Immature natural killer cell (primary cell): ENCODE measurements around the gene CEP70. TPM values are rescaled to one million over a fixed set of nuclear protein-coding genes. Genes with fewer than 3 reads are reported as not detected.
"Not testable (repeated sequence)": the region's sequence is repeated elsewhere in the genome, so short reads cannot be mapped to it uniquely, and the experiment has no call there.

Experiments
- DNase-seq, 3 donors: peaks; one replicate each; pipeline ENCODE4 v3.0.0; 2022; ENCODE audit warnings: mixed read lengths in 1 of 3
- H3K27ac Mint-ChIP-seq, 6 donors: one replicate each; pipeline ENCODE4 v1.8.0; 2020; ENCODE audit warnings: mixed read lengths in 6 of 6, mild to moderate bottlenecking in 5 of 6, inconsistent platforms in 4 of 6, moderate library complexity in 3 of 6
- H3K27me3 Mint-ChIP-seq, 3 donors: one replicate each; pipeline ENCODE4 v1.8.0; 2020 to 2021; ENCODE audit warnings: low read depth in 3 of 3, mild to moderate bottlenecking in 3 of 3, mixed read lengths in 3 of 3, moderate library complexity in 3 of 3, inconsistent platforms in 1 of 3
- H3K36me3 Mint-ChIP-seq, 3 donors: one replicate each; pipeline ENCODE4 v1.8.0; 2020; ENCODE audit warnings: mixed read lengths in 3 of 3, inconsistent platforms in 2 of 3, mild to moderate bottlenecking in 2 of 3
- H3K4me1 Mint-ChIP-seq, 2 donors: one replicate each; pipeline ENCODE4 v1.8.0; 2020; ENCODE audit warnings: inconsistent platforms in 2 of 2, mild to moderate bottlenecking in 2 of 2, mixed read lengths in 2 of 2, moderate library complexity in 1 of 2
- H3K4me3 Mint-ChIP-seq, 5 donors: one replicate each; pipeline ENCODE4 v1.8.0; 2020; ENCODE audit warnings: mild to moderate bottlenecking in 5 of 5, mixed read lengths in 5 of 5, inconsistent platforms in 3 of 5, moderate library complexity in 3 of 5
- H3K9me3 Mint-ChIP-seq, 6 donors: one replicate each; pipeline ENCODE4 v1.8.0; 2020; ENCODE audit warnings: mild to moderate bottlenecking in 6 of 6, mixed read lengths in 6 of 6, inconsistent platforms in 4 of 6, moderate library complexity in 3 of 6
- polyA plus RNA-seq, 3 donors: library from polyadenylated mRNA; unstranded; fragments of 300-500 nt; fragmentation: Illumina TruSeq; gene quantifications; one replicate each; pipeline ENCODE4 v1.2.3, GENCODE V29; 2021

CEP70 gene
- polyA plus RNA-seq, 3 donors from 2014 or later = 2.5 to 8.6 (median 7.5) TPM

- peaks cover 0 to 13% (median 0%) of the 10 kb centered on the region in 3 donors for H3K36me3 Mint-ChIP-seq
- H3K4me3 Mint-ChIP-seq, DNase-seq, H3K4me1 Mint-ChIP-seq, H3K27me3 Mint-ChIP-seq, H3K27ac Mint-ChIP-seq, H3K9me3 Mint-ChIP-seq: not testable (repeated sequence)
Measured at GRCh38 chr3:138601661-138602060, 7.6 kb upstream of the CEP70 start.

- Mint-ChIP-seq H3K27me3 (peaks cover 0 to 2% (median 0%) of the 10 kb centered on the region in 3 donors), H3K36me3 (peaks cover 0 to 13% (median 0%) of the 10 kb centered on the region in 3 donors), H3K9me3 (no peaks in the 10 kb centered on the region), H3K4me1 (no peaks in the 10 kb centered on the region), H3K4me3 (no peak overlapping the region), H3K27ac (no peak overlapping the region)
- DNase-seq = no peak
Measured at GRCh38 chr3:138600100-138600745, 6.2 kb upstream of the CEP70 start.

- Mint-ChIP-seq H3K4me3 (no peak overlapping the region), H3K27me3 (peaks cover 5 to 7% (median 5%) of the 10 kb centered on the region in 3 donors)
Measured at GRCh38 chr3:138598534-138598933, 4.5 kb upstream of the CEP70 start.

GRCh38 chr3:138597186-138597976, 3.3 kb upstream of the CEP70 start:
- not testable (repeated sequence) for H3K4me3 Mint-ChIP-seq, DNase-seq, H3K36me3 Mint-ChIP-seq, H3K9me3 Mint-ChIP-seq, H3K27me3 Mint-ChIP-seq, H3K27ac Mint-ChIP-seq
- peaks cover 13 to 14% of the 10 kb centered on the region in 2 donors for H3K4me1 Mint-ChIP-seq

More at GRCh38 chr3:138598534-138598933, 4.5 kb upstream of the CEP70 start:
- Mint-ChIP-seq H3K4me1 (peaks cover 9 to 10% of the 10 kb centered on the region in 2 donors), H3K9me3 (no peaks in the 10 kb centered on the region), H3K36me3 (peaks cover 0 to 6% (median 0%) of the 10 kb centered on the region in 3 donors), H3K27ac (no peak overlapping the region)
- no peak for DNase-seq

GRCh38 chr3:138594935-138595610, 1.0 kb upstream of the CEP70 start:
- Mint-ChIP-seq H3K4me3 (peak overlapping the region; percentile 90 to 98 (median 92)), H3K4me1 (peaks cover 13 to 14% of the 10 kb centered on the region in 2 donors), H3K9me3 (no peaks in the 10 kb centered on the region), H3K27me3 (peaks cover 5% of the 10 kb centered on the region in 3 donors), H3K27ac (peak overlapping the region; percentile 83 to 91 (median 90)), H3K36me3 (no peaks in the 10 kb centered on the region)
- DNase-seq = no peak

GRCh38 chr3:138593488-138594149, 441 bp downstream of the CEP70 start:
- Mint-ChIP-seq H3K4me3 (peak overlapping the region; percentile 90 to 98 (median 92)), H3K27ac (peak overlapping the region; percentile 66 to 91 (median 85)), H3K9me3 (no peaks in the 10 kb centered on the region), H3K4me1 (peaks cover 13 to 14% of the 10 kb centered on the region in 2 donors), H3K27me3 (peaks cover 5% of the 10 kb centered on the region in 3 donors), H3K36me3 (peaks cover 0 to 4% (median 0%) of the 10 kb centered on the region in 3 donors)
- DNase-seq = peak in 1 of 3 donors; percentile 9

- Mint-ChIP-seq H3K4me1 (peaks cover 13 to 14% of the 10 kb centered on the region in 2 donors), H3K27me3 (peaks cover 5% of the 10 kb centered on the region in 3 donors), H3K9me3 (no peaks in the 10 kb centered on the region), H3K27ac (no peak overlapping the region), H3K4me3 (no peak overlapping the region), H3K36me3 (peaks cover 0 to 7% (median 0%) of the 10 kb centered on the region in 3 donors)
- no peak for DNase-seq
Measured at GRCh38 chr3:138591392-138591791, 2.7 kb downstream of the CEP70 start.

GRCh38 chr3:138588445-138588844, 5.6 kb downstream of the CEP70 start:
- no peak for DNase-seq
- peaks cover 0 to 11% (median 0%) of the 10 kb centered on the region in 3 donors for H3K36me3 Mint-ChIP-seq
- no peaks in the 10 kb centered on the region for H3K27me3 Mint-ChIP-seq
- H3K4me3 Mint-ChIP-seq = no peak overlapping the region
- H3K27ac Mint-ChIP-seq = no peak overlapping the region
- H3K9me3 Mint-ChIP-seq = no peaks in the 10 kb centered on the region
- H3K4me1 Mint-ChIP-seq = peaks cover 2 to 3% of the 10 kb centered on the region in 2 donors

GRCh38 chr3:138587374-138587773, 6.7 kb downstream of the CEP70 start:
- Mint-ChIP-seq H3K36me3 (peaks cover 0 to 11% (median 0%) of the 10 kb centered on the region in 3 donors), H3K4me3 (no peak overlapping the region), H3K4me1 (no peaks in the 10 kb centered on the region), H3K27me3 (no peaks in the 10 kb centered on the region), H3K9me3 (no peaks in the 10 kb centered on the region), H3K27ac (no peak overlapping the region)
- DNase-seq = no peak

GRCh38 chr3:138578961-138579574, 15.0 kb downstream of the CEP70 start:
- H3K9me3 Mint-ChIP-seq = peaks cover 0 to 4% (median 0%) of the 10 kb centered on the region in 6 donors
- no peak overlapping the region for H3K4me3 Mint-ChIP-seq
- H3K36me3 Mint-ChIP-seq = peaks cover 0 to 23% (median 10%) of the 10 kb centered on the region in 3 donors
- peaks cover 15 to 16% of the 10 kb centered on the region in 2 donors for H3K4me1 Mint-ChIP-seq
- peak overlapping the region in 1 of 6 donors; percentile 83 for H3K27ac Mint-ChIP-seq
- no peaks in the 10 kb centered on the region for H3K27me3 Mint-ChIP-seq
- no peak for DNase-seq

GRCh38 chr3:138578141-138578540, 15.9 kb downstream of the CEP70 start:
- Mint-ChIP-seq H3K36me3 (peaks cover 8 to 29% (median 19%) of the 10 kb centered on the region in 3 donors), H3K4me3 (peak overlapping the region; percentile 10 to 79 (median 32)), H3K27ac (peak overlapping the region in 5 of 6 donors; percentile 2 to 84 (median 42)), H3K27me3 (no peaks in the 10 kb centered on the region), H3K9me3 (peaks cover 0 to 4% (median 2%) of the 10 kb centered on the region in 6 donors), H3K4me1 (peaks cover 15 to 16% of the 10 kb centered on the region in 2 donors)
- no peak for DNase-seq

GRCh38 chr3:138573138-138573537, 20.9 kb downstream of the CEP70 start:
- peaks cover 8 to 9% of the 10 kb centered on the region in 2 donors for H3K4me1 Mint-ChIP-seq
- peaks cover 11 to 40% (median 40%) of the 10 kb centered on the region in 3 donors for H3K36me3 Mint-ChIP-seq
- DNase-seq = no peak
- no peak overlapping the region for H3K27ac Mint-ChIP-seq
- no peak overlapping the region for H3K4me3 Mint-ChIP-seq
- peaks cover 0 to 7% (median 2%) of the 10 kb centered on the region in 6 donors for H3K9me3 Mint-ChIP-seq
- no peaks in the 10 kb centered on the region for H3K27me3 Mint-ChIP-seq

- H3K27ac Mint-ChIP-seq, H3K4me1 Mint-ChIP-seq, DNase-seq, H3K27me3 Mint-ChIP-seq, H3K9me3 Mint-ChIP-seq, H3K4me3 Mint-ChIP-seq: not testable (repeated sequence)
- peaks cover 22 to 41% (median 33%) of the 10 kb centered on the region in 3 donors for H3K36me3 Mint-ChIP-seq
Measured at GRCh38 chr3:138569624-138570023, 24.4 kb downstream of the CEP70 start.
